ENCODE data around the gene HTR3E. TPM values are rescaled to one million over a fixed set of nuclear protein-coding genes. Genes with fewer than 3 reads are reported as not detected.
A peak's percentile ranks its signal among the peaks of the same experiment; 100 is the strongest.

The HTR3E gene
- total RNA-seq, 4 donors from 2014 or later: not detected

DNA sequence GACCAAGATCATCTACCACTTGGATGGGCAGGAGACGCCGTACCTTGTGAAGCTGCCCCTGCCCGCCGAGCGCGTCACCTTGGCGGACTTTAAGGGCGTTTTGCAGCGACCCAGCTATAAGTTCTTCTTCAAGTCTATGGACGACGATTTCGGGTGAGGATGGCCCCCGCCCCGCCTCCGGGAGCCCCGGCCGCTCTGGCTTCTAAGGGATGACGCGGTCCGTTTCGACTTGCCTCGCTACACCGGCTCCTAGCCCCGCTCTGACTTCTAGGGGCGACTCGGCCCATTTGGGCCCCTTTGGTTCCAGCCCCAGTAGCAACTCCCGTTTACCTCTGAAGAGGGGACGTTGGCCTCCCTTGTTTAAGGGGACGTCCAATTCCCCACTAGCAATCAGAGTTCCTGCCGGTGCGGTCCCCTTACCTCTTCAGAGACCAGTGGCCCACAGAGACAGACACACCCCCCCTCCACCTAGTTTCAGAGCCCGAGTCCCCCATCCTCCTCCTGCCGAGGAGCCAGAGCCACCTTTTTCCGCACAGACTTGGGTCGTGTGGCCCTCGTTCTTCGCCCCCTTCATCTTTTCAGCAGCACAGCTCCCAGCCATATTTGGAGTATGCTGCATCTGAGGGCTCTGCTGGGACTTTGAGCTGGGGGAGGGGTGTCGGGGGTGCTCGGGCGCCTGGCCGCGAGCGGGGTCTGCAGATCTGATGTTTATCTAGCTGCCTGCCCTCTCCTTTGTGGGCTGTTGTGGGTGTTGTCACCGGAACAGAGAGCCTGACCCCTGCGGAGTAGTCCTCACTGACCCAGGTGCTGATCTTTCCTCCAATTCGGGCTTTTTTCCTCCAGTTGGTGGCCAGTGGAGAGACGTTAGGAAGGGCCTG, 59.0 kb downstream of the HTR3E start:
- WGBS, 2 donors: 0% methylated on average over 44 to 47 of the region's 47 CpGs
- peaks cover 0 to 60% (median 31%) of the 10 kb centered on the region in 4 donors for H3K4me1 ChIP-seq

DNA sequence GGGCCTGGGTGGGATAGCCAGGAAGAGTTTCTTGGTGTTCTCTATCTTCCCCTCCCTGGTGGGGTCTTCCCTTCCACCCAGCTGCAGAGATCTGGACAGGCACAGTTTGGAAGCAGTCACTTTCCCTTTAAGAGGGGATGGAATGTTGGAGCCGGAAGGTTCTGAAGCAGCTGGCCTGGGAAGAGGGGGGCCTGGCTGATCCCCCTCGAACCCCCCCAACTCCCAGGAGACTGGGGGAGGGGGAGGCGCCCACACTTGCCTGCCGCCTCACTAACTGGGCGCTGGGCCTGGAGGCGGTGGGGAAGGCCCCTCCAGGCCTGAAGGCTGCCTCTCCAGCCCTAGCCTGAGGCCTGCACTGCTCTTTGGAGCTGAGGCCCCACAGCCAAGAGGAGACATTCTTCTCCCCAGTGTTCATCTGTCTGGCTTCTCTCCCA, 59.7 kb downstream of the HTR3E start:
- no peak for TF ChIP-seq POLR2A (IDR thresholded peaks at IDR 0.05)
- TF ChIP-seq EP300 (IDR thresholded peaks at IDR 0.05): peak in 1 of 2 donors; percentile 52
- TF ChIP-seq, protein P1, sequence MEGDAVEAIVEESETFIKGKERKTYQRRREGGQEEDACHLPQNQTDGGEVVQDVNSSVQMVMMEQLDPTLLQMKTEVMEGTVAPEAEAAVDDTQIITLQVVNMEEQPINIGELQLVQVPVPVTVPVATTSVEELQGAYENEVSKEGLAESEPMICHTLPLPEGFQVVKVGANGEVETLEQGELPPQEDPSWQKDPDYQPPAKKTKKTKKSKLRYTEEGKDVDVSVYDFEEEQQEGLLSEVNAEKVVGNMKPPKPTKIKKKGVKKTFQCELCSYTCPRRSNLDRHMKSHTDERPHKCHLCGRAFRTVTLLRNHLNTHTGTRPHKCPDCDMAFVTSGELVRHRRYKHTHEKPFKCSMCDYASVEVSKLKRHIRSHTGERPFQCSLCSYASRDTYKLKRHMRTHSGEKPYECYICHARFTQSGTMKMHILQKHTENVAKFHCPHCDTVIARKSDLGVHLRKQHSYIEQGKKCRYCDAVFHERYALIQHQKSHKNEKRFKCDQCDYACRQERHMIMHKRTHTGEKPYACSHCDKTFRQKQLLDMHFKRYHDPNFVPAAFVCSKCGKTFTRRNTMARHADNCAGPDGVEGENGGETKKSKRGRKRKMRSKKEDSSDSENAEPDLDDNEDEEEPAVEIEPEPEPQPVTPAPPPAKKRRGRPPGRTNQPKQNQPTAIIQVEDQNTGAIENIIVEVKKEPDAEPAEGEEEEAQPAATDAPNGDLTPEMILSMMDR (IDR thresholded peaks at IDR 0.05): no peak

More for the DNA sequence above, 59.0 kb downstream of the HTR3E start:
- no peaks in the 10 kb centered on the region for H3K27me3 ChIP-seq
- peak overlapping the region; percentile 68 to 96 (median 92) for H3K27ac ChIP-seq
- DNase-seq (ENCODE audit: low spot score in 2 of 2): no peak
- TF ChIP-seq, protein P1 (IDR thresholded peaks at IDR 0.05): no peak
- TF ChIP-seq EP300 (IDR thresholded peaks at IDR 0.05): peak in 1 of 2 donors; percentile 9
- no peaks in the 10 kb centered on the region for H3K36me3 ChIP-seq
- peak overlapping the region; percentile 70 to 93 (median 86) for H3K4me3 ChIP-seq
- no peaks in the 10 kb centered on the region for H3K9me3 ChIP-seq

More for the DNA sequence above, 59.7 kb downstream of the HTR3E start:
- Histone ChIP-seq H3K27ac (peak overlapping the region; percentile 68 to 96 (median 92)), H3K4me1 (peaks cover 0 to 67% (median 36%) of the 10 kb centered on the region in 4 donors), H3K36me3 (no peaks in the 10 kb centered on the region), H3K27me3 (no peaks in the 10 kb centered on the region), H3K9me3 (no peaks in the 10 kb centered on the region), H3K4me3 (peak overlapping the region; percentile 70 to 93 (median 86))
- WGBS, 2 donors: 0% methylated on average over 3 to 4 of the region's 6 CpGs
- no peak for DNase-seq (ENCODE audit: low spot score in 2 of 2)

Small RNA genes within 50 kb of the gene (small RNA-seq; reads per million reads assigned to genes)
- gene RF00019: not detected

Other genes with a start within 250 kb of the HTR3E start
- gene PARL, start 212.2 kb upstream of the HTR3E start, total RNA-seq: 10 to 100 TPM; 47.6 to 66.6 (median 55.7) TPM
- 10 to 100 TPM; 34.9 to 61.2 (median 45.0) TPM for gene ABCC5, start 79.2 kb upstream of the HTR3E start, total RNA-seq
- not detected for gene HTR3D, start 65.3 kb upstream of the HTR3E start, total RNA-seq
- not detected for gene HTR3C, start 44.0 kb upstream of the HTR3E start, total RNA-seq
- gene EIF2B5, start 38.3 kb downstream of the HTR3E start, total RNA-seq: 10 to 100 TPM; 28.8 to 51.0 (median 36.5) TPM
- gene DVL3, start 58.3 kb downstream of the HTR3E start, total RNA-seq: 10 to 100 TPM; 45.2 to 86.5 (median 66.1) TPM
- 100 to 1,000 TPM; 182 to 212 (median 199) TPM for gene AP2M1, start 77.8 kb downstream of the HTR3E start, total RNA-seq
- 10 to 100 TPM; 51.6 to 96.9 (median 64.0) TPM for gene ABCF3, start 89.1 kb downstream of the HTR3E start, total RNA-seq
- gene VWA5B2, start 132.5 kb downstream of the HTR3E start, total RNA-seq: 1 to 10 TPM in 1 of 4 donors, under 1 TPM in 2, not detected in 1; 0.21 to 1.8 (median 0.22) TPM
- 10 to 100 TPM; 38.9 to 79.5 (median 58.7) TPM for gene ALG3, start 151.9 kb downstream of the HTR3E start, total RNA-seq
- gene EEF1AKMT4, start 152.6 kb downstream of the HTR3E start, total RNA-seq: 1 to 10 TPM in 3 of 4 donors, under 1 TPM in 1; 0.98 to 4.8 (median 2.5) TPM
- not detected for gene CAMK2N2, start 164.5 kb downstream of the HTR3E start, total RNA-seq
- not detected for gene ECE2, start 179.0 kb downstream of the HTR3E start, total RNA-seq
- 100 to 1,000 TPM; 122 to 226 (median 152) TPM for gene PSMD2, start 202.2 kb downstream of the HTR3E start, total RNA-seq
- 100 to 1,000 TPM; 173 to 248 (median 192) TPM for gene EIF4G1, start 217.5 kb downstream of the HTR3E start, total RNA-seq
- gene FAM131A, start 240.5 kb downstream of the HTR3E start, total RNA-seq: 10 to 100 TPM; 35.0 to 45.3 (median 39.6) TPM

All from tibial nerve (tissue), 4 donors.